ENCODE results near the gene GSK3B.
"Not testable (repeated sequence)": the region's sequence is repeated elsewhere in the genome, so short reads cannot be mapped to it uniquely, and the experiment has no call there.

The GSK3B gene

DNA sequence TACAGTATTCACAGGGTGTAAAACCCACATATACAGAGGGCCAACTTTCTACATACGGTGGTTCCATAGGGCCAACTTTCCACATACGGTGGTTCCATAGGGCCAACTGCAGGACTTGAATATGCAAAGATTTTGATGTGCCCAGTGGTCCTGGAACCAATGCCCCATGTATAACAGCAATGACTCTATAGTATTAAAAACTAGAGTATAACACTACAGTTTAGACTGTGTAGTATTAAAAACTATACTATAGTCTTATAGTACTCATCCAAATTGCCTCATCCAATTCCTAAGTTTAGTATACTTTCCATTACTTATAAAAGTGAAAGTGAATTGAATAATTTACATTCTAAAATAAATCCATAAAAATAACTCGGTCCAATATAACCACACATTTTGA, 75.9 kb downstream of the GSK3B start:
- DNase-seq (ENCODE audit: low spot score), result no peak
- no peak overlapping the region for H3K4me3 ChIP-seq
- H3K27ac ChIP-seq, result no peak overlapping the region
- TF ChIP-seq, protein P1, sequence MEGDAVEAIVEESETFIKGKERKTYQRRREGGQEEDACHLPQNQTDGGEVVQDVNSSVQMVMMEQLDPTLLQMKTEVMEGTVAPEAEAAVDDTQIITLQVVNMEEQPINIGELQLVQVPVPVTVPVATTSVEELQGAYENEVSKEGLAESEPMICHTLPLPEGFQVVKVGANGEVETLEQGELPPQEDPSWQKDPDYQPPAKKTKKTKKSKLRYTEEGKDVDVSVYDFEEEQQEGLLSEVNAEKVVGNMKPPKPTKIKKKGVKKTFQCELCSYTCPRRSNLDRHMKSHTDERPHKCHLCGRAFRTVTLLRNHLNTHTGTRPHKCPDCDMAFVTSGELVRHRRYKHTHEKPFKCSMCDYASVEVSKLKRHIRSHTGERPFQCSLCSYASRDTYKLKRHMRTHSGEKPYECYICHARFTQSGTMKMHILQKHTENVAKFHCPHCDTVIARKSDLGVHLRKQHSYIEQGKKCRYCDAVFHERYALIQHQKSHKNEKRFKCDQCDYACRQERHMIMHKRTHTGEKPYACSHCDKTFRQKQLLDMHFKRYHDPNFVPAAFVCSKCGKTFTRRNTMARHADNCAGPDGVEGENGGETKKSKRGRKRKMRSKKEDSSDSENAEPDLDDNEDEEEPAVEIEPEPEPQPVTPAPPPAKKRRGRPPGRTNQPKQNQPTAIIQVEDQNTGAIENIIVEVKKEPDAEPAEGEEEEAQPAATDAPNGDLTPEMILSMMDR (IDR thresholded peaks at IDR 0.05), result no peak

- Histone ChIP-seq H3K27ac (no peak overlapping the region), H3K4me3 (no peak overlapping the region)
- DNase-seq (ENCODE audit: low spot score), result no peak
- TF ChIP-seq, protein P1 (IDR thresholded peaks at IDR 0.05), result no peak
These were observed 76.6 kb downstream of the GSK3B start for GRCh38 chr3:120017692-120018091.

GRCh38 chr3:120013481-120013880, 80.8 kb downstream of the GSK3B start:
- Histone ChIP-seq H3K27ac (no peak overlapping the region), H3K4me3 (no peak overlapping the region)
- DNase-seq (ENCODE audit: low spot score), result no peak
- TF ChIP-seq, protein P1 (IDR thresholded peaks at IDR 0.05), result no peak

GRCh38 chr3:120005741-120006140, 88.5 kb downstream of the GSK3B start:
- not testable (repeated sequence) for H3K4me3 ChIP-seq; DNase-seq (ENCODE audit: low spot score)

DNA sequence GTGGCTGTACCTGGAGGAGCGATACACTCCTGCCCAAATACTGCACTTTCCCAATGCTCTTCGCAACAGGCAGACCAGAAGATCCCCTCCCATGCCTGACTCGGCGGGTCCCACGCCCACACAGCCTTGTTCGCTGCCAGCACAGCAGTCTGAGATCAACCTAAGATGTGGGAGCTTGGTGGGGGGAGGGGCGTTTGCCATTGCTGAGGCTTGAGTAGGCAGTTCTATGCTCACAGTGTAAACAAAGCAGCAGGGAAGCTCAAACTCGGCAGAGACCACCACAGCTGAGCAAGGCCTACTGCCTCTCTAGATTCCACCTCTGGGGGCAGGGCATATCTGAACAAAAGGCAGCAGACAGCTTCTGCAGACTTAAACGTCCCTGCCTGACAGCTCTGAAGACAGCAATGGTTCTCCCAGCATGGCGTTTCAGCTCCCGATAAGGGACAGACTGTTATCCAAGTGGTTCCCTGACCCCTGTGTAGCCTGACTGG, 90.2 kb downstream of the GSK3B start:
- not testable (repeated sequence) for DNase-seq (ENCODE audit: low spot score); H3K27ac ChIP-seq; H3K4me3 ChIP-seq

More at GRCh38 chr3:120005741-120006140, 88.5 kb downstream of the GSK3B start:
- not testable (repeated sequence) for H3K27ac ChIP-seq

- Histone ChIP-seq H3K27ac (no peak overlapping the region), H3K4me3 (no peak overlapping the region)
- TF ChIP-seq, protein P1 (IDR thresholded peaks at IDR 0.05), result no peak
- DNase-seq (ENCODE audit: low spot score), result no peak
These were observed 96.1 kb downstream of the GSK3B start for GRCh38 chr3:119998166-119998565.

DNA sequence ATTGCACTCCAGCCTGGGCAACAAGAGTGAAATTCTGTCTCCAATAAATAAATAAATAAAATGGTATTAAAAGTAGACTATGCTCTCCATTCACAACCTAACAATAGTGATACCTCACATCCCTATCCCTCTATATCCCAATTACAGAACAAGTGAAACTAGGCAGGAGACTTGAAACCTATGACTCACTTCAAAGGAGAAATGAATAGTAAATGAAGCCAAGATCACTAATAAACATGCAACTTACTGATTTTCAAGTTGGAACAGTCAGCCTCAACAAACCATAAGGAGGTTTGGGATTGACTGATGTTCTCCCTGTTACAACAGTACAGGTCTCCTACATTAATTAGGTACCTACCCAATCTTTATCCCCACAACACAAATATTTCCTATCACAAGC, 103.4 kb downstream of the GSK3B start:
- Histone ChIP-seq H3K4me3 (no peak overlapping the region), H3K27ac (no peak overlapping the region)
- TF ChIP-seq, protein P1 (IDR thresholded peaks at IDR 0.05), result no peak
- DNase-seq (ENCODE audit: low spot score), result no peak

DNA sequence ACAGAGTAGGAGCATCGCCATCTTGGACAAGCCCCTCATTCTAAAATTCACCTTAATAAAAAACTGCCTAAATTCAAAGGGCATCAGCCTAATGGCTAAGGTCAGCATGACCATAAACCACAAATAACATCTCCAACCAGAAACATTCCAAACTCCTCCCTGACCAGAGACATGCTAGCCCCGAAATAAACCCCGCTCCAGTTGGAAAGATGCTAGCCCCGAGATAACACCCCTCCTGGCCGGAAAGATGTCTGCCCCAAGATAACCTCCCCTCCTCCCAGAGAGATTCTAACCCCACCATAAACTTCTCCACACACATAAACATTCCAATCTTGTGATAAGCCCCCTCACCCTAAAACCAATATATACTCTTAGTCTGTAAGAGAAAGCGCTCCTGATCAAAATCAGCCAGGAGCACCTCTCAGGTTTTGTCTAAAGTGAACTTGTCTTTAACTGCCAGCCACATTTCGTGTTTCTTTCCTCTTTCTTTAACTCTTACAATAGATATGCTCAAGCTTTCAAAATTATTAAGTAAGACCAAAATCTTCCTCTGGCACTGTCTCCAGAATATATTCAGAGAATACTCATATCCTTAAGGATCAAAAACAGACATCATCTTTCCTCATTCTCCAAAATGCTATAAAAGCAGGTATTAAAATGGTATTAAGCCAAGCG, 104.1 kb downstream of the GSK3B start:
- Histone ChIP-seq H3K4me3 (no peak overlapping the region), H3K27ac (no peak overlapping the region)
- TF ChIP-seq, protein P1 (IDR thresholded peaks at IDR 0.05), result no peak
- DNase-seq (ENCODE audit: low spot score), result no peak

GRCh38 chr3:119986812-119987211, 107.4 kb downstream of the GSK3B start:
- not testable (repeated sequence) for H3K4me3 ChIP-seq; DNase-seq (ENCODE audit: low spot score); H3K27ac ChIP-seq

All from coronary artery (tissue), 2 donors.